ENCODE measurements around the gene G6PC3. TPM values are rescaled to one million over a fixed set of nuclear protein-coding genes. Genes with fewer than 3 reads are reported as not detected.

The G6PC3 gene
- total RNA-seq, 1 experiment from 2014 or later, result 47.0 TPM

DNA sequence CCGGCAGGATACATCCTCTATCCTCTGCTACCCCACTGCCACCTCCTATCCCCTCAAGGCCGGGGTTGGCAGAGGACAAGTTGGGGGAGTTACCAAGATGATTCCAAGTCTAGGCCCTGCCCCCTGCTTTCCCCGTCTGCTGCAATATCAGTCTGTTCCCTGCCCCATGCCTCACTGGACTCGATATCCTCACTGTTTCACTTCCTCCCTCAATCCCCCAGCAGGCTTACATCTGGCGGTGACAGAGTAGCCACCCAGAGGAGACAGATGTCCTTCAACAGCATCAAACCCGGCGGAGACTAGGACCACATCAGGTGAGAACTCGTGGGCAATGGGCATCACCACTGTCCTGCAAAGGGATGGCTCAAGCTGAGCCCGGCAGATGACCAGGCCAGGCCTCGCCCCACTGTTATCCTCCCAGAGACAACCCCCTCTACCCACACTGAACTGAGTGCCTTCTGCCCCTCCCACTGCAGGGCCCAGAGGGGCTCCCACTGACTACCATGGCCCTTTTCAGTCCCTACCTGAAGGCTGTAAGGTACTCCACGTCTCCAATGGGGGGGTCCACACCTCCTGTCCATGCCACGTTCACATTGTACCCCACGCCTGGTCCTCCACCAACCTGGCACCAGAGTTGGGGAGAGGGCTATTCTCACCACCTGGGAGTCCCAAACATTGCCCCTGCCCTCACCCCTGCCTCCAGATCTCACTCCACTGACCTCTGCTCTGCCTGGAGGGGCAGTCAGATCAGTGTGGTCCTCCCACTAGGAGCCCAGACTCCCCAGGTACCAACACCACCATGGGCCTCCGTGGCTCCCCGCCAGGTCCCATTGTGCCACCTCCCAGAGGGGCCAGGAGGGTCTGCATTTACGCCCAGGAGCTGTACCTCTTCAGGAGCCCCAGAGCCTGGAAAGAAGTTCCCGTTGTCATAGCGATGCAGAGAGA is 9.6 kb downstream of the G6PC3 start:
- intact Hi-C loops (cut with micrococcal nuclease; ENCODE audit: unreplicated experiment), result no loop called here
- BruUV-seq (replicated peaks), result no TSS peak
- Histone ChIP-seq H3K4me1 (ENCODE audit: insufficient read depth, low read length, poor library complexity, severe bottlenecking) (no peaks in the 10 kb centered on the region), H3K27ac (ENCODE audit: low read depth, low read length, poor library complexity, severe bottlenecking) (no peak overlapping the region), H3K9me3 (ENCODE audit: low read depth, low read length, poor library complexity, severe bottlenecking) (no peaks in the 10 kb centered on the region), H3K4me3 (ENCODE audit: low read depth, low read length, poor library complexity, severe bottlenecking) (no peak overlapping the region), H3K36me3 (ENCODE audit: insufficient read depth, low read length, poor library complexity, severe bottlenecking) (peaks cover 3% of the 10 kb centered on the region), H3K27me3 (replicated peaks; ENCODE audit: insufficient read depth, low read depth, low read length, poor library complexity) (no peaks in the 10 kb centered on the region)
- no peak for DNase-seq (ENCODE audit: low spot score)
- CTCF ChIA-PET, result no interaction called here
- TF ChIP-seq EZH2 (IDR thresholded peaks at IDR 0.05; ENCODE audit: borderline replicate concordance, low read depth, low read length, poor library complexity, severe bottlenecking), result no peak
- TF ChIP-seq CTCF (conservative IDR thresholded peaks at IDR 0.05; ENCODE audit: low read depth, low read length), result no peak
- POLR2A ChIA-PET (ENCODE audit: low non-redundant PET), result no interaction called here

- ChIA-PET POLR2A (ENCODE audit: low non-redundant PET) (no interaction called here), CTCF (no interaction called here)
- no peaks in the 10 kb centered on the region for H3K9me3 ChIP-seq (ENCODE audit: low read depth, low read length, poor library complexity, severe bottlenecking)
- DNase-seq (ENCODE audit: low spot score), result no peak
- intact Hi-C loops (cut with micrococcal nuclease; ENCODE audit: unreplicated experiment), result no loop called here
- no peaks in the 10 kb centered on the region for H3K27me3 ChIP-seq (replicated peaks; ENCODE audit: insufficient read depth, low read depth, low read length, poor library complexity)
- no peak overlapping the region for H3K4me3 ChIP-seq (ENCODE audit: low read depth, low read length, poor library complexity, severe bottlenecking)
- TF ChIP-seq CTCF (conservative IDR thresholded peaks at IDR 0.05; ENCODE audit: low read depth, low read length) (no peak), EZH2 (IDR thresholded peaks at IDR 0.05; ENCODE audit: borderline replicate concordance, low read depth, low read length, poor library complexity, severe bottlenecking) (no peak)
- H3K36me3 ChIP-seq (ENCODE audit: insufficient read depth, low read length, poor library complexity, severe bottlenecking), result peaks cover 3% of the 10 kb centered on the region
- no TSS peak for BruUV-seq (replicated peaks)
- peaks cover 10% of the 10 kb centered on the region for H3K4me1 ChIP-seq (ENCODE audit: insufficient read depth, low read length, poor library complexity, severe bottlenecking)
- no peak overlapping the region for H3K27ac ChIP-seq (ENCODE audit: low read depth, low read length, poor library complexity, severe bottlenecking)
Measured at GRCh38 chr17:44081681-44082080, 11.1 kb downstream of the G6PC3 start.

GRCh38 chr17:44082256-44082927 is 11.9 kb downstream of the G6PC3 start:
- ChIA-PET CTCF (no interaction called here), POLR2A (ENCODE audit: low non-redundant PET) (no interaction called here)
- intact Hi-C loops (cut with micrococcal nuclease; ENCODE audit: unreplicated experiment), result no loop called here
- no peak for DNase-seq (ENCODE audit: low spot score)
- Histone ChIP-seq H3K36me3 (ENCODE audit: insufficient read depth, low read length, poor library complexity, severe bottlenecking) (peaks cover 3% of the 10 kb centered on the region), H3K27me3 (replicated peaks; ENCODE audit: insufficient read depth, low read depth, low read length, poor library complexity) (no peaks in the 10 kb centered on the region), H3K27ac (ENCODE audit: low read depth, low read length, poor library complexity, severe bottlenecking) (no peak overlapping the region), H3K4me1 (ENCODE audit: insufficient read depth, low read length, poor library complexity, severe bottlenecking) (peaks cover 15% of the 10 kb centered on the region), H3K9me3 (ENCODE audit: low read depth, low read length, poor library complexity, severe bottlenecking) (no peaks in the 10 kb centered on the region), H3K4me3 (ENCODE audit: low read depth, low read length, poor library complexity, severe bottlenecking) (no peak overlapping the region)
- no TSS peak for BruUV-seq (replicated peaks)
- TF ChIP-seq EZH2 (IDR thresholded peaks at IDR 0.05; ENCODE audit: borderline replicate concordance, low read depth, low read length, poor library complexity, severe bottlenecking) (no peak), CTCF (conservative IDR thresholded peaks at IDR 0.05; ENCODE audit: low read depth, low read length) (no peak)
